22Rv1 (cell line): ENCODE measurements around the gene SLIT1.

Experiments used
- ZFX ChIP-seq: fragments of 450-650 bp; IDR thresholded peaks from 2 replicates; pipeline ENCODE4 v1.6.1; 2017; ENCODE audit warnings: antibody characterized with exemption, borderline replicate concordance
- TF ChIP-seq, protein P1 (sequence below): fragments of 450-650 bp; IDR thresholded peaks from 2 replicates; pipeline ENCODE4 v1.5.1; 2017; ENCODE audit warnings: mild to moderate bottlenecking

DNA sequence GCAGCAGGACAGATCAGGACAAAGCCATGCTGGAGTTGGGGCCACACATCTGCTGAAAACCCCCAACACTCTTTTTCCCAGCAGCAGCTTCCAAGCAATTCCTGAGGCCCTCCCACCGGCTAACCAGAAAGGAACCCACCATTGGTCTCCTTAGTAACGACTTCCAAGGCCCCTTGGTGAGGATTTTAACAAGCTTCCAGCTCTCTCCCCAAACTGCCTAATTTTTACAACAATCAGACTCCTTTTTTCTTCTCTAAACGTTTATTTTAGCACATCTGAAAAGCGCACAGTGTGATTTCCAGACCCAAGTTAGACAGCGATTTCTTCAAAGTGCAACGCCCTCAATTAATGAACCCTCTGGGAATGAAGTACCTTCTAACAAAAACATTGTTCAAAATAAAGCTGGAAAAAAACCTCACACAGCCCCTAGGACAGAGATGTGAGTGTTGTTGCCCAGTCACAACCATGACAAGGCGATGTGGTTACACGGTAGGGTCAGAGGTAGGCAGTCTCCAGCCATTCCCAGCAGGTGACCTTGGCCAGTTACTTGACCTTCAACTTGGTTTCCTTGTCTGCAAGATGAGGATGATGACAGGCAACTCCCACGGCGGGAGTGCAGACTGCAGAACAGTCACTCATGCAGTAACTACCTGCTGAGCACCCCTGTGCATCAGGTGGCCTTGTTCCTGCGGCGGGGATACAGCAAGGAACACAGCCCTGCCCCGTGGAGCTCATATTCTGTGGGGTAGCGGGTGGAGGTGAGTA, 82.3 kb downstream of the SLIT1 start:
- TF ChIP-seq, protein P1, sequence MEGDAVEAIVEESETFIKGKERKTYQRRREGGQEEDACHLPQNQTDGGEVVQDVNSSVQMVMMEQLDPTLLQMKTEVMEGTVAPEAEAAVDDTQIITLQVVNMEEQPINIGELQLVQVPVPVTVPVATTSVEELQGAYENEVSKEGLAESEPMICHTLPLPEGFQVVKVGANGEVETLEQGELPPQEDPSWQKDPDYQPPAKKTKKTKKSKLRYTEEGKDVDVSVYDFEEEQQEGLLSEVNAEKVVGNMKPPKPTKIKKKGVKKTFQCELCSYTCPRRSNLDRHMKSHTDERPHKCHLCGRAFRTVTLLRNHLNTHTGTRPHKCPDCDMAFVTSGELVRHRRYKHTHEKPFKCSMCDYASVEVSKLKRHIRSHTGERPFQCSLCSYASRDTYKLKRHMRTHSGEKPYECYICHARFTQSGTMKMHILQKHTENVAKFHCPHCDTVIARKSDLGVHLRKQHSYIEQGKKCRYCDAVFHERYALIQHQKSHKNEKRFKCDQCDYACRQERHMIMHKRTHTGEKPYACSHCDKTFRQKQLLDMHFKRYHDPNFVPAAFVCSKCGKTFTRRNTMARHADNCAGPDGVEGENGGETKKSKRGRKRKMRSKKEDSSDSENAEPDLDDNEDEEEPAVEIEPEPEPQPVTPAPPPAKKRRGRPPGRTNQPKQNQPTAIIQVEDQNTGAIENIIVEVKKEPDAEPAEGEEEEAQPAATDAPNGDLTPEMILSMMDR = no peak
- TF ChIP-seq ZFX = no peak
